ENCODE measurements around the gene CLCF1. TPM values are rescaled to one million over a fixed set of nuclear protein-coding genes. Genes with fewer than 3 reads are reported as not detected.

CLCF1 gene
- total and polyA plus RNA-seq, 2 of the 13 experiments (the other 11 are each of a cell fraction or from before 2014, with no cell fraction given) = 0.49 to 0.78 TPM

DNA sequence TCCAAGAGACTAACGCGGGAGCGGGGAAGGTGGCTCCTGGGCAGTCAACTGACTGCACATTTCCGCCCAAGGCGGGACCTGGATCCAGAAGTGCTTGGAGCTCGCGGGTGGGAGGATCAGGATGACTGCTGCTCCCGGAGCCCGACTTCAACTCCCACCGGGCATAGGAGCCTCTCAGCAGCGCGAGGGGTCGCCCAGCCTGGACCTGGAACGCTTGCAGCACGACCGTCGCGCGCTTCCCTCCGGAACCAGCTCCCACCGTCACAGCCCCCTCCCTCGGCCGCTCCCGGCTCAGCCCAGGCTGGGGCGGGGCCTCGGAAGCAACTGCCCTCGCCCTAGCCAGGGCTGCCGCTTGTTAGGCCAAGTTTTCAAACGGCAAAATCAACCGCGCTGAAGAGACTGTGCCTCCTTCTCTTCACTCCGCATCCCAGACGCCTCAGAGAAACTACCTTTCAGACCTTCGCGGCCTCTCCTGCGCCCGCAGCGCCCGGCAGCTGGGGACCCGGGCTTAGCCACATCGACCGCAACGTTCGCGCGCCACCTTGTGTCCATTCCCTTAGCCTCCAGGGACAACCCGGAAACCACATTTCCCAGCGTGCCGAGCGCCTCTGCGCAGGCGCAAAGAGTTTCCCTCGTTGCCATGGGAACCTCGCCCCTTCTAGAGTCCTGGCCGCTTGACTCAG lies 56.1 kb downstream of the CLCF1 start:
- peak overlapping the region; percentile 64 to 85 (median 84) for H3K4me3 ChIP-seq (replicated peaks in 1 of 3; ENCODE audit: insufficient read depth in 1 of 3, low read depth in 2 of 3, low read length in 3 of 3)
- in situ Hi-C loops (cut with HindIII; ENCODE audit: extremely low pct_ligation_motif_present, low pct_unique_long_range_greater_than_20kb) (loop anchor here (5.0 kb wide), 2 partner anchors 55 to 235 kb away; no protein-coding TSS in a partner anchor), intact Hi-C loops (cut with micrococcal nuclease; ENCODE audit: unreplicated experiment) (loop anchor here (1.0 to 10.0 kb wide), 3 partner anchors 55 to 235 kb away; partner anchors contain the start of gene KDM2A)
- H3K9ac ChIP-seq (ENCODE audit: insufficient read depth, low read depth, low read length) = peak overlapping the region; percentile 72
- no peaks in the 10 kb centered on the region for H4K20me1 ChIP-seq (ENCODE audit: insufficient read depth, low read length)
- peak overlapping the region; percentile 89 for H3K4me2 ChIP-seq (ENCODE audit: low read depth, low read length)
- FAIRE-seq (peak; percentile 60), ATAC-seq (peak; percentile 93), DNase-seq (ENCODE audit: low spot score) (peak; percentile 93)
- no peaks in the 10 kb centered on the region for H3K36me3 ChIP-seq (replicated peaks in 1 of 2; ENCODE audit: control insufficient read depth in 1 of 2, insufficient read depth in 2 of 2, low read length in 2 of 2)
- WGBS (ENCODE audit: low lambda C conversion rate) = 0% methylated on average over 14 of the region's 55 CpGs
- peak overlapping the region; percentile 88 for H2AFZ ChIP-seq (ENCODE audit: low read length)
- H3K9me3 ChIP-seq (ENCODE audit: low read length) = no peaks in the 10 kb centered on the region
- ChIA-PET POLR2A (interaction anchor here (0.6 to 3.8 kb wide), 18 partner anchors 9 to 236 kb away, joined by 3 to 35 read pairs (median 4); partner anchors contain the start of genes ANKRD13D, GRK2, POLD4 and PPP1CA), CTCF (ENCODE audit: low intra/inter-chr PET ratio, low total read pairs) (interaction anchor here (0.6 to 2.5 kb wide), 5 partner anchors 28 to 236 kb away, joined by 3 to 31 read pairs (median 8); partner anchors contain the start of genes ANKRD13D and GRK2)
- H3K27me3 ChIP-seq (ENCODE audit: control insufficient read depth in 1 of 2, insufficient read depth in 2 of 2, low read length in 2 of 2) = no peaks in the 10 kb centered on the region
- H3K79me2 ChIP-seq (ENCODE audit: insufficient read depth, low read length) = no peaks in the 10 kb centered on the region
- peak overlapping the region; percentile 76 for H3K27ac ChIP-seq (ENCODE audit: extremely low read length, insufficient read depth, low read length)
- TSS peak; percentile 97 for BruUV-seq (replicated peaks)
- peaks cover 15% of the 10 kb centered on the region for H3K4me1 ChIP-seq (ENCODE audit: insufficient read depth, low read length)
- no peak for TF ChIP-seq ZNF530 (CRISPR knock-in tag; IDR thresholded peaks at IDR 0.05; ENCODE audit: low read depth)
- TF ChIP-seq SRF (IDR thresholded peaks at IDR 0.05; ENCODE audit: low read depth, low read length) = no peak
- TF ChIP-seq ZNF572 (CRISPR knock-in tag; IDR thresholded peaks at IDR 0.05) = no peak; the same call in 1 of the 2 replicates
- TF ChIP-seq, protein P1, sequence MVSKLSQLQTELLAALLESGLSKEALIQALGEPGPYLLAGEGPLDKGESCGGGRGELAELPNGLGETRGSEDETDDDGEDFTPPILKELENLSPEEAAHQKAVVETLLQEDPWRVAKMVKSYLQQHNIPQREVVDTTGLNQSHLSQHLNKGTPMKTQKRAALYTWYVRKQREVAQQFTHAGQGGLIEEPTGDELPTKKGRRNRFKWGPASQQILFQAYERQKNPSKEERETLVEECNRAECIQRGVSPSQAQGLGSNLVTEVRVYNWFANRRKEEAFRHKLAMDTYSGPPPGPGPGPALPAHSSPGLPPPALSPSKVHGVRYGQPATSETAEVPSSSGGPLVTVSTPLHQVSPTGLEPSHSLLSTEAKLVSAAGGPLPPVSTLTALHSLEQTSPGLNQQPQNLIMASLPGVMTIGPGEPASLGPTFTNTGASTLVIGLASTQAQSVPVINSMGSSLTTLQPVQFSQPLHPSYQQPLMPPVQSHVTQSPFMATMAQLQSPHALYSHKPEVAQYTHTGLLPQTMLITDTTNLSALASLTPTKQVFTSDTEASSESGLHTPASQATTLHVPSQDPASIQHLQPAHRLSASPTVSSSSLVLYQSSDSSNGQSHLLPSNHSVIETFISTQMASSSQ (IDR thresholded peaks at IDR 0.05; ENCODE audit: low read depth) = no peak
- TF ChIP-seq, protein P1 (CRISPR knock-in tag; IDR thresholded peaks at IDR 0.05; ENCODE audit: borderline replicate concordance) = no peak
- peak; percentile 85 for TF ChIP-seq ZNF333 (CRISPR knock-in tag; IDR thresholded peaks at IDR 0.05; ENCODE audit: borderline replicate concordance)
- TF ChIP-seq GABPB1 (CRISPR knock-in tag; IDR thresholded peaks at IDR 0.05) = peak; percentile 88
- 0 out of 2 replicates have a peak, but pooled peaks have one; percentile 20 for TF ChIP-seq ADNP (CRISPR knock-in tag; IDR thresholded peaks at IDR 0.05)
- no peak for TF ChIP-seq ZNF343 (CRISPR knock-in tag; IDR thresholded peaks at IDR 0.05)
- no peak for TF ChIP-seq ZZZ3 (CRISPR knock-in tag; IDR thresholded peaks at IDR 0.05; ENCODE audit: borderline replicate concordance)
- no peak for TF ChIP-seq ZNF121 (CRISPR knock-in tag; IDR thresholded peaks at IDR 0.05)
- peak; percentile 85; the same call in 1 of the 2 replicates for TF ChIP-seq ZNF772 (CRISPR knock-in tag; IDR thresholded peaks at IDR 0.05)
- TF ChIP-seq EED (CRISPR knock-in tag; IDR thresholded peaks at IDR 0.05) = peak; percentile 96
- no peak for TF ChIP-seq ZNF570 (CRISPR knock-in tag; IDR thresholded peaks at IDR 0.05; ENCODE audit: borderline replicate concordance)
- no peak for TF ChIP-seq MTF2 (CRISPR knock-in tag; IDR thresholded peaks at IDR 0.05; ENCODE audit: borderline replicate concordance)
- TF ChIP-seq RELA (CRISPR knock-in tag; IDR thresholded peaks at IDR 0.05) = no peak; the same call in 1 of the 2 replicates
- TF ChIP-seq, protein P2, sequence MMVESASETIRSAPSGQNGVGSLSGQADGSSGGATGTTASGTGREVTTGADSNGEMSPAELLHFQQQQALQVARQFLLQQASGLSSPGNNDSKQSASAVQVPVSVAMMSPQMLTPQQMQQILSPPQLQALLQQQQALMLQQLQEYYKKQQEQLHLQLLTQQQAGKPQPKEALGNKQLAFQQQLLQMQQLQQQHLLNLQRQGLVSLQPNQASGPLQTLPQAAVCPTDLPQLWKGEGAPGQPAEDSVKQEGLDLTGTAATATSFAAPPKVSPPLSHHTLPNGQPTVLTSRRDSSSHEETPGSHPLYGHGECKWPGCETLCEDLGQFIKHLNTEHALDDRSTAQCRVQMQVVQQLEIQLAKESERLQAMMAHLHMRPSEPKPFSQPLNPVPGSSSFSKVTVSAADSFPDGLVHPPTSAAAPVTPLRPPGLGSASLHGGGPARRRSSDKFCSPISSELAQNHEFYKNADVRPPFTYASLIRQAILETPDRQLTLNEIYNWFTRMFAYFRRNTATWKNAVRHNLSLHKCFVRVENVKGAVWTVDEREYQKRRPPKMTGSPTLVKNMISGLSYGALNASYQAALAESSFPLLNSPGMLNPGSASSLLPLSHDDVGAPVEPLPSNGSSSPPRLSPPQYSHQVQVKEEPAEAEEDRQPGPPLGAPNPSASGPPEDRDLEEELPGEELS (CRISPR knock-in tag; IDR thresholded peaks at IDR 0.05) = peak; percentile 32; the same call in 1 of the 2 replicates

Data from HepG2 (cell line).